Measurements from ENCODE around the gene NFATC3.

The NFATC3 gene

GRCh38 chr16:68085259-68086071, at the start of gene NFATC3:
TSS of gene NFATC3 (plus strand) at chr16:68085370. CDS start at chr16:68085682, 312 bp downstream.
- peak; percentile 93 to 94 for DNase-seq (ENCODE audit: low read depth in 2 of 2)

DNA sequence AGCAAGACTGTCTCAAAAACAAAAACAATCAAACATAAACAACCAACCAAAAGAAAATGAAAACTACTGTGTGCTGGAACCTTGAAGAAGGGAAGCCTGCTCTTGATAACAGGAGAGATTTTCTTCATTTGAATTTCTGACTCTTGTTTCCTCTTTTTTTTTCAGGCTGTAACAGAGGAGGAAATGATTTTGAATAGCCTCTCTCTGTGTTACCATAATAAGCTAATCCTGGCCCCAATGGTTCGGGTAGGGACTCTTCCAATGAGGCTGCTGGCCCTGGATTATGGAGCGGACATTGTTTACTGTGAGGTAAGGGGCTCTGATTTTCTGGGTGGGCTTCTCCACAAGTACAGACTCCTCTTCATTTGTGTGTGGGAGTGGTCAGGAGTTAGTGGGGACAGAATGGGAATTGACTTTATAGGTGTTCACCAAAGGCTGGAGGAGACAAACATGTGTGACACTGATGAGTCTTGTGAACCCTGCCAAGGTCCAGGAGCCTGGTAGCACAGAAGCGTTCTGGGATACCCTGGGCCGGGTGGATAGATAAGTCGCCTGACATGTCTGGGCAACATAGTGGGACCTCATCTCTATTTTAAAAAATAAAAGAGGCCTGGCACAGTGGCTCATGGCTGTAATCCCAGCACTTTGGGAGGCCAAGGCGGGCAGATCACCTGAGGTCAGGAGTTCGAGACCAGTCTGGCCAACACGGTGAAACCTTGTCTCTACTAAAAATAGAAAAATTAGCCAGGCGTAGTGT, 47.2 kb upstream of the NFATC3 start:
- no peak for DNase-seq (ENCODE audit: low read depth in 2 of 2)

DNA sequence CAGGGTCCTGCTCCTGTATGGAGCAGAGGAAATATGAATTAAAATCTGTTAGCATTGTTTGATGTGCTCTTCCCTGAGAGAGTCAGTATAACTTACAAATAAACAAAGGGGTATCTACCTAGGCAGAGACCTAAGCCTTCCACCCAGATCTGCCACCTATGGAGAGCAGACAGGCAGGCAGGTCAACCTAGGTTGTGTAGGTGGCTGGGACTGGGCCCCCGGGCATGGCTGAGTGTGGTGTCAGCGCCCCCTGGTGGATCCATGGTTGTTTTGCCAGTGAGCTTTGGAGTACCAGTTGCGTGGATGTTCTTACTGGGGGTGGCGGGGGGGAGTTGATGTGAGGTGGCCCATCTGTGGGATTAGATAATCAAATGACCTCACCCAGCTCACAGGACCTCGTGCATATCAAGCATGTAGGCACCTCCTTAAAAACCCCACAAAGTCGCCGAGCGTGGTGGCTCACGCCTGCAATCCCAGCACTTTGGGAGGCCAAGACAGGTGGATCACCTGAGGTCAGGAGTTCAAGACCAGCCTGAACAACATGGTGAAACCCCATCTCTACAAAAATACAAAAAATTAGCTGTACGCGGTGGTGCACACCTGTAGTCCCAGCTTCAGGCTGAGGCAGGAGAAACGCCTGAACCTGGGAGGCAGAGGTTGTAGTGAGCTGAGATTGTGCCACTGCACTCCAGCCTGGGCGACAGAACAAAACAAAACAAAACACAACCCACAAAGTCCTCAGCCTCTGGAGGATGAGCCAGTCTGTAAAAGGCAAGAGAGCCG, 44.5 kb upstream of the NFATC3 start:
- peak; percentile 6 to 10 for DNase-seq (ENCODE audit: low read depth in 2 of 2)

GRCh38 chr16:68041783-68042182, 43.4 kb upstream of the NFATC3 start:
- no peak for DNase-seq (ENCODE audit: low read depth in 2 of 2)

DNA sequence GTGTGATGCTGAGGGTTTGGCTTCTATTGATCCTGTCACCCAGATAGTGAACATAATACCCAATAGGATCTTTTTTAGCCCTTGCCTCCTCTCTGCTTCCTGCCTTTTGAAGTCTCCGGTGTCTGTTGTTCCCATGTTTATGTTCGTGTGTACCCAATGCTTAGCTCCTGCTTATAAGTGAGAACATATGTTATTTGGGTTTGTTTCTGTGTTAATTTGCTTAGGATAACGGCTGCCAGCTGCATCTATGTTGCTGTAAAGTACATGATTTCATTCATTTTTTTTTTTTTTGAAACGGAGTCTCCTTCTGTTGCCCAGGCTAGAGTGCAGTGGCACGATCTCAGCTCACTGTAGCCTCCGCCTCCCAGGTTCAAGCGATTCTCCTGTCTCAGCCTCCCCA, 39.1 kb upstream of the NFATC3 start:
- DNase-seq (ENCODE audit: low read depth in 2 of 2), result no peak

DNA sequence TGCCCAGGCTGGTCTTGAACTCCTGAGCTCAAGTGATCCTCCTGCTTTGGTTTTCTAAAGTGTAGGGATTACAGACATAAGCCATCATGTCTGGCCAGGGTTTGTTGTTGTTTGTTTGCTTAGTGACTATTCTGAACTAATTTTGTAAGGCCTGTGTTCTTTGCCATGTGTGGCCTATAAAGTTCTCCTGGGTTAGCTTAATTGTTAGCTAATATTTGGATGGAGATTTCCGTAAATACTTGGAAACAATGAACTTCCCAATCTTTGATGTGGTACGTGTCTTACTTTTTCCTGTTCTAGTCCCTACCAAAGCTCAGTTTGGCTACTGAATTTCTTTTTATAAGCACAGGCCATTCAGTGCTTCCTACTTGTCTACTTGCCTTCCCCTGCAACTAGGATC, 37.2 kb upstream of the NFATC3 start:
- DNase-seq (ENCODE audit: low read depth in 2 of 2), result no peak

GRCh38 chr16:68049449-68049848, 35.7 kb upstream of the NFATC3 start:
- DNase-seq (ENCODE audit: low read depth in 2 of 2), result no peak

- DNase-seq (ENCODE audit: low read depth in 2 of 2), result no peak
These were observed 29.8 kb upstream of the NFATC3 start for GRCh38 chr16:68055395-68055794.

- no peak for DNase-seq (ENCODE audit: low read depth in 2 of 2)
These were observed 25.4 kb upstream of the NFATC3 start for GRCh38 chr16:68059804-68060203.

GRCh38 chr16:68061396-68061795, 23.8 kb upstream of the NFATC3 start:
- no peak for DNase-seq (ENCODE audit: low read depth in 2 of 2)

- DNase-seq (ENCODE audit: low read depth in 2 of 2), result no peak
These were observed 22.2 kb upstream of the NFATC3 start for GRCh38 chr16:68062910-68063393.

- DNase-seq (ENCODE audit: low read depth in 2 of 2), result peak; percentile 34 to 47
These were observed 20.3 kb upstream of the NFATC3 start for GRCh38 chr16:68064791-68065365.

GRCh38 chr16:68065716-68066305, 19.4 kb upstream of the NFATC3 start:
- DNase-seq (ENCODE audit: low read depth in 2 of 2), result peak; percentile 51 to 53

DNA sequence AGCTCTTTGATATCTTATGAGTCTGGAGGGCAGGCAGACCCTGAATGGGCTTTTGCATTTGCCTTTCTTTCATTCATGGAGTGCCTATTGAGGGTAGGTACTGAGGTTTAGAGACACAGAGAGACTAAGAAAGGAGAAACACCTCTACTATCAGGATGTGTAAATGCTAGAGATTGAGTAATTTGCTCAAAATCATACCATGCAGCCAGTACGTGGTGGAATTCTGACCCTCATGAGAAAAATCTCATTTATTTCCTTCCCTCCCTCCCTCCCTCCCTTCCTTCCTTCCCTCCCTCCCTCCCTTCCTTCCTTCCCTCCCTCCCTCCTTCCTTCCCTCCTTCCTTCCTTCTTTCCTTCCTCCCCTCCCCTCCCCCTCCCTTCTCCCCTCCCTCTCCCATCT, 18.4 kb upstream of the NFATC3 start:
- DNase-seq (ENCODE audit: low read depth in 2 of 2), result no peak

DNA sequence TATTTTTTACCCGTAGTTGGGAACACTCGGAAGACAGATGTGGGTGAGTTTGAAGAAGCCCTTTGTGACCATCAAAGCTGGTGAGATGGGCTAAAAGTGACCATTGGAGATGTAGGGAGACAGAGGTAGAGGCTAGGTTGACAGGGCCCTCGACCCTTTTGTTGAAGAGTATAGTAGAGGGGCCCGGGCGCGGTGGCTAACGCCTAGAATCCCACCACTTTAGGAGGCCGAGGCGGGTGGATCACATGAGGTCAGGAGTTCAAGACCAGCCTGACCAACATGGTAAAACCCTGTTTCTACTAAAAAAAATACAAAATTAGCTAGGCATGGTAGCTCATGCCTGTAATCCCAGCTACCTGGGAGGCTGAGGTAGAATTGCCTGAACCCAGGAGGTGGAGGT, 16.2 kb upstream of the NFATC3 start:
- DNase-seq (ENCODE audit: low read depth in 2 of 2), result no peak

DNA sequence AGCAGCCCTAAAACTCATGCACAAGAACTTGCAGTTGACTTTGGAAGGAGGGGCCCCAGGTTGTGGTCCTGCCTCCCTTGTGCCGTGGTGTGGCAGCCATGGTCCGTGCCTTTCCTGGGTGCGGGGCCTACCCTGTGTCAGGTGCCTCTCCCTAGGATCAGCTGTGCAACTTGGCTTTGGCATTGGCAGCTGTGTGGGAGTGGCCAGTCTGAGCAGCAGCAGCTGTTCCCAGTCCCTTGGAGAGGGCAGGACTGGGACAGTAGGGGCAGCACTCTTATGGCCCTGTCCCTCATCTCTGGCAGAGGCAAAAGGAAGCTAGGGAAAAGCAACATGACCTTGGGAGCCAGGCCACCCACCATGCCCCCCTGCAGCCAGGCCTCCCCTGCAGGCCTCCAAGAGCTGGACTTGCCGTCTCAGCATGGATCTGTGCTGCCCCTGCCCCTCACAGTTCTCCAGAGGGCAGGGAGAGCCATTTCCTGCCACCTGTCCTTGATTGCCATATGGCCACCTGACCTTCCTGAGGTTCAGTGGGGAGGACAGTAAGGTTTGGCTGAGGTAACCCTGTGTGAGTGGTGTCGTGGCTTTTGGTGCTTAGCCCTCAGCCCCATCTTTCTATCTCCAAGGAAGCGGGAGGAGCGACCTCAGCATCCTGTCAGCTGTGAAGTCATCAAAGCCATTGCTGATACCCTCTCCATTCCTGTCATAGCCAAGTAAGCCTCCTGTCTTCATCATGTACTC, 15.5 kb upstream of the NFATC3 start:
- DNase-seq (ENCODE audit: low read depth in 2 of 2), result no peak

DNA sequence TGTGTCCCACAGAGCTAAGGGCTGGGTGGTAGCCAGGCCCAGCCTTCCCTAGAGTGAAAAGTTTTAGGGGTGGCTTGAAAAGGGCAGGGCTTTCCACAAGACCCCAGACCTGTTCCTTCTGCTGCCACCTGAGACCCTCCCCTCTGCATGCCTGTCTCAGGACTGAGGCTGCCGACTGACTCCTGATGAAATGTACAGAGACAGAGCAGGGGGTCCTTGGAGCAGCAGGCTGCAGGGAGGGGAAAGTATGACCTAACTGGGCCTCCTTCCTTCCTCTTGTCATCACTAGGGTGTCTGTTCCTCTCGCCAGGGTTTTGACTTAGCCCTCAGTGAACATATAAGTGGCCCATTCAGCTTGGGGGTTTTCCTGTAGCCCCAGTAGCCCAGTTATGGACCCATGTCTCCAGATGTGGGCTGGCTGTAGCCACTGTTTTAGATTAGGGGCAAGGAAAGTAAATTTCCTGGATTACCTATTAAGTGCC, 14.9 kb upstream of the NFATC3 start:
- no peak for DNase-seq (ENCODE audit: low read depth in 2 of 2)

DNA sequence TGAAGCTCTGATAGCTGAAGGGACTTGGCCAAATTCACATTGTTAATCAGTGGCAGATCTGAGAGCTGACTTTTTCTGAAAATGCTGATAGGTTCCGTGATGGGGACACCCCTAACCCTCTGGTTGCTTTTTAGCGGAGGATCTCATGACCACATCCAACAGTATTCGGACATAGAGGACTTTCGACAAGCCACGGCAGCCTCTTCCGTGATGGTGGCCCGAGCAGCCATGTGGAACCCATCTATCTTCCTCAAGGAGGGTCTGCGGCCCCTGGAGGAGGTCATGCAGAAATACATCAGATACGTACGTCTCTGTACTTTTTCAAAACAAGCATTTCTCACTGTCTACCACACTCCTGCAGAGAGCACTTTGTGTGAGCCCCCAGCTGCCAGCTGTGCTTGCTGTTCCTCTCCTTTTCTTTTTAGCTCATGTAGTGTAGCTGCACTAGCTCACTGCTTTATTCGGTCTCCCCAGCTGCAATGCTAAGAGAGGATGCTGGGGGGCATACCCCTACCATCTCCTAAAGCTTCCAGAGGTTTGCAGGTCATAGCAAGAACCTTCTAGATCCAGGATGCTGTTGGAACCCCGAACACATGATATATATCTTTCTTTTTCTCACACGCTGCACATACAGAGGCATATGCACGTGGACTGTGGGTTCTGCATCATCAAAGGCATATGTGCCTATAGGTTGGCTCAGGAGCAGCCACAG, 14.2 kb upstream of the NFATC3 start:
- no peak for DNase-seq (ENCODE audit: low read depth in 2 of 2)

DNA sequence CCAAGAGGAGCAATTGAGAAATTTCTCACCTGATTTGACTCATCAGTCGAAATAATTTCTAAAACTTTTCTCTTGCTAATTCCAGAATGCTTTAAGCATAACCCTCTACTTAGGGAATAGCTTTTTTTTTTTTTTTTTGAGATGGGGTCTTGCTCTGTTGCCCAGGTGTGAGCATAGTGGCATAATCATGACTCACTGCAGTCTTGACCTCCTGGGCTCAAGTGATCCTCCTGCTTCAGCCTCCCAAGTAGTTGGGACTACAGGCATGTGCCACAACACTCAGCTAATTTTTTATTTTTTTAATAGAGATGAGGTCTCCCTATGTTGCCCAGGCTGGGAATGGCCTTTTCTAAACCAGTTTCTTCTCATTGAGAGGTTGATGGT, 13.7 kb upstream of the NFATC3 start:
- no peak for DNase-seq (ENCODE audit: low read depth in 2 of 2)
